HepG2 (cell line): ENCODE results near the gene B4GALT5. TPM values are rescaled to one million over a fixed set of nuclear protein-coding genes. Genes with fewer than 3 reads are reported as not detected.

ENCODE experiments used
- AFF4 ChIP-seq: sonication (generic); formaldehyde crosslinking; IDR thresholded peaks from 2 replicates; pipeline ENCODE4 v1.4.0; 2020; ENCODE audit warnings: missing genetic modification reagents
- FOXA1 ChIP-seq, 2 experiments: fragments of 450-650 bp in 1 of 2; sonication (generic) in 1 of 2; formaldehyde crosslinking in 1 of 2; IDR thresholded peaks; 2 replicates each; pipeline versions ENCODE4 v1.4.0 to v1.6.1; 2016 to 2020; ENCODE audit warnings: missing genetic modification reagents in 1 of 2
- IRF1 ChIP-seq: sonication (generic); formaldehyde crosslinking; IDR thresholded peaks from 2 replicates; pipeline ENCODE4 v1.4.0; 2020; ENCODE audit warnings: low read depth, mild to moderate bottlenecking, missing genetic modification reagents
- KAT7 ChIP-seq: IDR thresholded peaks from 2 replicates; pipeline ENCODE4 v1.6.1; 2018; ENCODE audit warnings: borderline replicate concordance, missing compliant biosample characterization
- MIER3 ChIP-seq: IDR thresholded peaks from 2 replicates; pipeline ENCODE4 v1.6.1; 2016; ENCODE audit warnings: missing compliant biosample characterization, borderline replicate concordance
- PBX3 ChIP-seq: sonication (generic); formaldehyde crosslinking; IDR thresholded peaks from 2 replicates; pipeline ENCODE4 v1.8.1; 2023; ENCODE audit warnings: missing genetic modification reagents, inconsistent platforms, borderline replicate concordance
- REXO4 ChIP-seq: sonication (generic); formaldehyde crosslinking; IDR thresholded peaks from 2 replicates; pipeline ENCODE4 v1.8.0; 2022; ENCODE audit warnings: missing genetic modification reagents, mild to moderate bottlenecking, borderline replicate concordance
- SMARCE1 ChIP-seq: fragments of 450-650 bp; IDR thresholded peaks from 2 replicates; pipeline ENCODE4 v1.6.1; 2017; ENCODE audit warnings: borderline replicate concordance
- TBL1XR1 ChIP-seq: fragments of 150-350 bp; IDR thresholded peaks from 2 replicates; pipeline ENCODE4 v1.6.1; 2014; ENCODE audit warnings: borderline replicate concordance, low read length; ENCODE audit not compliant: partially characterized antibody
- YEATS2 ChIP-seq: sonication (generic); formaldehyde crosslinking; IDR thresholded peaks from 2 replicates; pipeline ENCODE4 v1.4.0; 2020; ENCODE audit warnings: missing genetic modification reagents, borderline replicate concordance
- ZBTB2 ChIP-seq: sonication (generic); formaldehyde crosslinking; IDR thresholded peaks from 2 replicates; pipeline ENCODE4 v1.8.0; 2022; ENCODE audit warnings: low read depth, missing genetic modification reagents
- ZNF34 ChIP-seq: sonication (generic); formaldehyde crosslinking; IDR thresholded peaks from 2 replicates; pipeline ENCODE4 v1.4.0; 2020; ENCODE audit warnings: mild to moderate bottlenecking, missing genetic modification reagents, borderline replicate concordance
- polyA plus RNA-seq, 8 experiments: library from polyadenylated mRNA; depleted of rRNA in 3 of 8; stranded (reverse) in 7 of 8; unstranded in 1 of 8; fragments of >200 nt; fragmentation: Illumina TruSeq in 4 of 8; extraction: Trizol in 4 of 8; gene quantifications; 2 replicates each; pipeline versions ENCODE4 v1.2.1 to v1.2.3, GENCODE V29; 2011 to 2016; ENCODE audit warnings: low read depth in 4 of 8, missing spikeins in 1 of 8, mixed read lengths in 1 of 8; ENCODE audit not compliant: insufficient read depth in 1 of 8
- total RNA-seq, 5 experiments: library from RNA; depleted of rRNA; stranded (reverse); fragments of >200 nt; fragmentation: Illumina TruSeq; extraction: Trizol; gene quantifications; 2 replicates each; pipeline ENCODE4 v1.2.3, GENCODE V29; 2016; ENCODE audit warnings: low read depth in 1 of 5
- TF ChIP-seq, protein P1 (sequence below): sonication (generic); formaldehyde crosslinking; IDR thresholded peaks from 2 replicates; pipeline ENCODE4 v1.5.0; 2020; ENCODE audit warnings: missing genetic modification reagents
- TF ChIP-seq, protein P2 (sequence below): sonication (generic); formaldehyde crosslinking; IDR thresholded peaks from 2 replicates; pipeline ENCODE4 v1.5.1; 2020; ENCODE audit warnings: mild to moderate bottlenecking, missing genetic modification reagents

Gene B4GALT5
- total and polyA plus RNA-seq, 2 of the 13 experiments (the other 11 are each of a cell fraction or from before 2014, with no cell fraction given) = 27.3 to 30.9 TPM

GRCh38 chr20:49676581-49677291 lies 36.9 kb downstream of the B4GALT5 start (continued):
- TF ChIP-seq AFF4 (no peak), ZBTB2 (no peak), IRF1 (CRISPR knock-in tag) (no peak), MIER3 (no peak), FOXA1 (IDR thresholded peaks at IDR 0.05) (no peak), FOXA1 (CRISPR knock-in tag; IDR thresholded peaks at IDR 0.05) (peak; percentile 39; the same call in 1 of the 2 replicates), TBL1XR1 (no peak), ZNF34 (CRISPR knock-in tag) (no peak), YEATS2 (CRISPR knock-in tag) (no peak; the same call in 1 of the 2 replicates), PBX3 (CRISPR knock-in tag) (no peak), SMARCE1 (no peak), KAT7 (CRISPR knock-in tag) (no peak), REXO4 (CRISPR knock-in tag) (no peak)
- TF ChIP-seq, protein P1, sequence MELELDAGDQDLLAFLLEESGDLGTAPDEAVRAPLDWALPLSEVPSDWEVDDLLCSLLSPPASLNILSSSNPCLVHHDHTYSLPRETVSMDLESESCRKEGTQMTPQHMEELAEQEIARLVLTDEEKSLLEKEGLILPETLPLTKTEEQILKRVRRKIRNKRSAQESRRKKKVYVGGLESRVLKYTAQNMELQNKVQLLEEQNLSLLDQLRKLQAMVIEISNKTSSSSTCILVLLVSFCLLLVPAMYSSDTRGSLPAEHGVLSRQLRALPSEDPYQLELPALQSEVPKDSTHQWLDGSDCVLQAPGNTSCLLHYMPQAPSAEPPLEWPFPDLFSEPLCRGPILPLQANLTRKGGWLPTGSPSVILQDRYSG (CRISPR knock-in tag) = no peak
- TF ChIP-seq, protein P2, sequence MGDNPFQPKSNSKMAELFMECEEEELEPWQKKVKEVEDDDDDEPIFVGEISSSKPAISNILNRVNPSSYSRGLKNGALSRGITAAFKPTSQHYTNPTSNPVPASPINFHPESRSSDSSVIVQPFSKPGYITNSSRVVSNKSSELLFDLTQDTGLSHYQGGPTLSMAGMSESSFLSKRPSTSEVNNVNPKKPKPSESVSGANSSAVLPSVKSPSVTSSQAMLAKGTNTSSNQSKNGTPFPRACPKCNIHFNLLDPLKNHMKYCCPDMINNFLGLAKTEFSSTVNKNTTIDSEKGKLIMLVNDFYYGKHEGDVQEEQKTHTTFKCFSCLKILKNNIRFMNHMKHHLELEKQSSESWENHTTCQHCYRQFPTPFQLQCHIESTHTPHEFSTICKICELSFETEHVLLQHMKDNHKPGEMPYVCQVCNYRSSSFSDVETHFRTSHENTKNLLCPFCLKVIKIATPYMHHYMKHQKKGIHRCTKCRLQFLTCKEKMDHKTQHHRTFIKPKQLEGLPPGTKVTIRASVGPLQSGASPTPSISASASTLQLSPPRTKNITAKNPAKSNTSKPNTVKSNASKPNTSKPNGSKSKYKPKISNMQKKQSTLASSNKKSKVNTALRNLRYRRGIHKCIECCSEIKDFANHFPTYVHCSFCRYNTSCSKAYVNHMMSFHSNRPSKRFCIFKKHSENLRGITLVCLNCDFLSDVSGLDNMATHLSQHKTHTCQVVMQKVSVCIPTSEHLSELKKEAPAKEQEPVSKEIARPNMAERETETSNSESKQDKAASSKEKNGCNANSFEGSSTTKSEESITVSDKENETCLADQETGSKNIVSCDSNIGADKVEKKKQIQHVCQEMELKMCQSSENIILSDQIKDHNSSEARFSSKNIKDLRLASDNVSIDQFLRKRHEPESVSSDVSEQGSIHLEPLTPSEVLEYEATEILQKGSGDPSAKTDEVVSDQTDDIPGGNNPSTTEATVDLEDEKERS (CRISPR knock-in tag) = no peak
